Endothelial cell (in vitro differentiated cells): ENCODE measurements around the gene BCAN. TPM values are rescaled to one million over a fixed set of nuclear protein-coding genes. Genes with fewer than 3 reads are reported as not detected.

Experiments used
- DNase-seq: peaks from one replicate; pipeline ENCODE4 v3.0.0; 2021; ENCODE audit warnings: low spot score
- H3K27ac Mint-ChIP-seq: one replicate; pipeline ENCODE4 v1.8.0; 2021; ENCODE audit warnings: mixed read lengths, inconsistent platforms; ENCODE audit not compliant: unreplicated experiment
- H3K27me3 Mint-ChIP-seq: one replicate; pipeline ENCODE4 v1.8.0; 2021; ENCODE audit warnings: mild to moderate bottlenecking, moderate library complexity, mixed read lengths, inconsistent platforms; ENCODE audit not compliant: unreplicated experiment
- H3K36me3 Mint-ChIP-seq: one replicate; pipeline ENCODE4 v1.8.0; 2021; ENCODE audit warnings: mild to moderate bottlenecking, low read depth, mixed read lengths, inconsistent platforms; ENCODE audit not compliant: unreplicated experiment
- H3K4me1 Mint-ChIP-seq: one replicate; pipeline ENCODE4 v1.8.0; 2021; ENCODE audit warnings: mild to moderate bottlenecking, mixed read lengths, inconsistent platforms; ENCODE audit not compliant: unreplicated experiment
- H3K4me3 Mint-ChIP-seq: one replicate; pipeline ENCODE4 v1.8.0; 2021; ENCODE audit warnings: mild to moderate bottlenecking, mixed read lengths, inconsistent platforms; ENCODE audit not compliant: unreplicated experiment
- H3K9me3 Mint-ChIP-seq: one replicate; pipeline ENCODE4 v1.8.0; 2021; ENCODE audit warnings: mixed read lengths, inconsistent platforms; ENCODE audit not compliant: unreplicated experiment
- total RNA-seq: library from RNA; stranded (reverse); fragmentation: NEBNext Ultra II Directional; extraction: Animal tissue kit (Norgen Biotek cat#: 25700); gene quantifications from one replicate; pipeline ENCODE4 v1.2.1, GENCODE V29; 2021; ENCODE audit not compliant: unreplicated experiment
- TF ChIP-seq, protein P1 (sequence below): fragments of 200-600 bp; sonication (generic); IDR thresholded peaks from one replicate; pipeline ENCODE4 v1.5.0; 2021; ENCODE audit warnings: antibody characterized with exemption; ENCODE audit not compliant: unreplicated experiment

Gene BCAN
- total RNA-seq, 1 donor from 2014 or later = 0.46 TPM

DNA sequence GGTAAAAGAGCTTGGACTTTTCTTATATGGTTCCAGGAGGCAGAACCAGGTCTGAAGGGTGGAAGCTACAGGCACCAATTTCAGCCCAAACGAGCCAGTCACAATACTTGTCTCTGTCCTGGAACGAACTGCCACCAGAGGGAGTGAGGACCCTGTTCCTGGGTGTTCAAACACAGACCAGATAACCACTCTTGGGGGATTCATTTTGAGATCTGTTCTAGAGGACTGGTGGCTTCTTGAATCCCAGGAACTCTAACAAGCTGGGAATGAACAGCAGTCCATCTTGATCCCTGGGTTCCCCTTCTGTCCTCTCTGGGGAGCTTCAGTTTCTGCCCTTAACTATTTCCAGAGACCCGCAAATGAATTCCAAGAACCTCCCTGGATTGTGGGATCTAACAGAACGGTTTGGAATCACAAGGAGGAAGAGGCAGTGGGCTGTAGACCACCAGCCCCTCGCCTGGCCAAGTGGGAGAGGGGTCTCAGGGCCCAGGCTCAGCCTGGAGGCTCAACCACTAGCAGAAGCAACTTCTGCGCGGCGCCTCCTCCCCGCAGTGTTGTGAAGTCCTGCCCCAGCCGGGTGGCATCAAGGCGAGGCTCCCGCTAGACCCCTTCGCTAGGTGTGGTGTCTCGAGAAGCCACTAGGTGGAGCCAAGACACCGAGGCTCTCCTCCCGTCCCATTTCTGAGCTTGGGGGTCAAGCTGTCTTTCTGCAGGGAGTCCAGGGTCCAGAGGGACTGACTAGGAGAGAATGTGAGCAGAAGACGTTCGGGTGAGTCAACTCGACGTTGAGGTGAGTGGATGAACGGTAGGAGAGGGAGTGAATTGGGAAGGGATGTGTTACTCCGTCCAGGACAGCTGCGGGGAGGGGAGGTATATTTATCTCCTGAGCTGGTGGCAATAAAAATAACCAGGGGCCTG, 47.4 kb downstream of the BCAN start:
- no peak overlapping the region for H3K4me3 Mint-ChIP-seq
- peaks cover 19% of the 10 kb centered on the region for H3K27me3 Mint-ChIP-seq
- H3K36me3 Mint-ChIP-seq = peaks cover 8% of the 10 kb centered on the region
- no peaks in the 10 kb centered on the region for H3K9me3 Mint-ChIP-seq
- H3K27ac Mint-ChIP-seq = no peak overlapping the region
- peaks cover 32% of the 10 kb centered on the region for H3K4me1 Mint-ChIP-seq
- DNase-seq = peak; percentile 85
- TF ChIP-seq, protein P1, sequence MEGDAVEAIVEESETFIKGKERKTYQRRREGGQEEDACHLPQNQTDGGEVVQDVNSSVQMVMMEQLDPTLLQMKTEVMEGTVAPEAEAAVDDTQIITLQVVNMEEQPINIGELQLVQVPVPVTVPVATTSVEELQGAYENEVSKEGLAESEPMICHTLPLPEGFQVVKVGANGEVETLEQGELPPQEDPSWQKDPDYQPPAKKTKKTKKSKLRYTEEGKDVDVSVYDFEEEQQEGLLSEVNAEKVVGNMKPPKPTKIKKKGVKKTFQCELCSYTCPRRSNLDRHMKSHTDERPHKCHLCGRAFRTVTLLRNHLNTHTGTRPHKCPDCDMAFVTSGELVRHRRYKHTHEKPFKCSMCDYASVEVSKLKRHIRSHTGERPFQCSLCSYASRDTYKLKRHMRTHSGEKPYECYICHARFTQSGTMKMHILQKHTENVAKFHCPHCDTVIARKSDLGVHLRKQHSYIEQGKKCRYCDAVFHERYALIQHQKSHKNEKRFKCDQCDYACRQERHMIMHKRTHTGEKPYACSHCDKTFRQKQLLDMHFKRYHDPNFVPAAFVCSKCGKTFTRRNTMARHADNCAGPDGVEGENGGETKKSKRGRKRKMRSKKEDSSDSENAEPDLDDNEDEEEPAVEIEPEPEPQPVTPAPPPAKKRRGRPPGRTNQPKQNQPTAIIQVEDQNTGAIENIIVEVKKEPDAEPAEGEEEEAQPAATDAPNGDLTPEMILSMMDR = peak; percentile 87

GRCh38 chr1:156689953-156690674, 48.2 kb downstream of the BCAN start:
- Mint-ChIP-seq H3K36me3 (peaks cover 8% of the 10 kb centered on the region), H3K27me3 (peaks cover 21% of the 10 kb centered on the region), H3K27ac (peak overlapping the region; percentile 36), H3K4me3 (no peak overlapping the region), H3K4me1 (peaks cover 37% of the 10 kb centered on the region), H3K9me3 (no peaks in the 10 kb centered on the region)
- DNase-seq = peak; percentile 9
- TF ChIP-seq, protein P1 = no peak

GRCh38 chr1:156690675-156691036, 48.7 kb downstream of the BCAN start:
- Mint-ChIP-seq H3K4me3 (no peak overlapping the region), H3K9me3 (no peaks in the 10 kb centered on the region), H3K27ac (peak overlapping the region; percentile 36), H3K36me3 (peaks cover 8% of the 10 kb centered on the region), H3K4me1 (peaks cover 37% of the 10 kb centered on the region), H3K27me3 (peaks cover 21% of the 10 kb centered on the region)
- DNase-seq = no peak
- TF ChIP-seq, protein P1 = no peak

DNA sequence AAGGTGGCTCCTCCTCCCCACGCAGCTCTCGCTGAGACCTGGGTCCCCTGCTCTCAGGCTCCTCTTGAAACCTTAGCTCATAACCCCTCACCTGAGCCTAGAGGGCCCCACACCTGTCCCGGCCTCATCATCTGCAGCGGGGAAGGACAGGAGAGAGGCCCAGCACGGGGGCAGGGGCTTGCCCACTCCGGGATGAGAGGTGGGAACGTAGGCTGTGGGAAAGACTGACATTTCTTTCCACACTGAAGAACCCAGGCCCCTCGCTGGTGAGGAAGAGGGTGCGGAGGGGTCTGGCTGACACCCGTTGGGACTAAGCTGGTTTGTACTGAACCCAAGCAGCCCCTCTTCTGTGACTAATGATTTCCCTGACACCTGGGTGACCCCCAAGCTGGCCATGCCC, 49.3 kb downstream of the BCAN start:
- H3K4me3 Mint-ChIP-seq = no peak overlapping the region
- H3K36me3 Mint-ChIP-seq = peaks cover 8% of the 10 kb centered on the region
- no peak for DNase-seq
- TF ChIP-seq, protein P1 = no peak
- peaks cover 21% of the 10 kb centered on the region for H3K27me3 Mint-ChIP-seq
- H3K4me1 Mint-ChIP-seq = peaks cover 37% of the 10 kb centered on the region
- H3K9me3 Mint-ChIP-seq = no peaks in the 10 kb centered on the region
- H3K27ac Mint-ChIP-seq = no peak overlapping the region
